B cell (primary cell): ENCODE data around the gene RUNDC3A.

Experiments used
- CTCF ChIP-seq: fragments of 200-600 bp; IDR thresholded peaks from one replicate; pipeline ENCODE4 v1.8.0; 2022; ENCODE audit warnings: antibody characterized with exemption, mild to moderate bottlenecking
- EZH2 ChIP-seq: IDR thresholded peaks from 2 replicates; pipeline ENCODE4 v1.6.1; 2012; ENCODE audit warnings: borderline replicate concordance, low read depth, mild to moderate bottlenecking, moderate library complexity, low read length; ENCODE audit not compliant: insufficient read depth, poor library complexity, severe bottlenecking

- TF ChIP-seq CTCF (no peak), EZH2 (no peak)
These were observed 43.1 kb downstream of the RUNDC3A start for GRCh38 chr17:44351464-44351863.
